VCaP (cell line): ENCODE measurements around the gene MAP3K15.

ENCODE experiments used
- H3K27ac ChIP-seq: fragments of 450-650 bp; 2 replicates; pipeline ENCODE4 v1.5.1; 2017
- TF ChIP-seq, protein P1 (sequence below): fragments of 450-650 bp; conservative IDR thresholded peaks from 2 replicates; pipeline ENCODE4 v1.5.1; 2017; ENCODE audit warnings: mild to moderate bottlenecking, moderate library complexity

The MAP3K15 gene

DNA sequence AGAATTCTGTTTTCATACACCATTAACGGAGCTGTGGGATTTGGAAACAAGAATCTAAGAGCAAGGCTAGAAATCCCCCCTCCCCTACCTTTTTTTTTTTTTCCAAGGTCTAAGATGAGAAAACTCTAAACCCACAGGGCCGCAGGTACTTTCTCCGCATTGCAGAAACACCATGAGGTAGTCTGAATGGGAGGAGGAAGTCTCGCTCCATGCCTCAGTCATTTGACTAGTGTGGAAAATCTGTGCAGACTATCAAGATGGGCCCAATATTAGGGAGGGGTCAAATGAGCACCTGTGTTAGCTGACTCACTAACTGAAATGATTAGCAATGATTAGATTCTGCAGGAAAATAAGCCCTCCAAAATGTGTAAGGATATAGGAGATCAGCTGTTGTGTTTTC lies 40.9 kb upstream of the MAP3K15 start:
- H3K27ac ChIP-seq: no peak overlapping the region
- TF ChIP-seq, protein P1, sequence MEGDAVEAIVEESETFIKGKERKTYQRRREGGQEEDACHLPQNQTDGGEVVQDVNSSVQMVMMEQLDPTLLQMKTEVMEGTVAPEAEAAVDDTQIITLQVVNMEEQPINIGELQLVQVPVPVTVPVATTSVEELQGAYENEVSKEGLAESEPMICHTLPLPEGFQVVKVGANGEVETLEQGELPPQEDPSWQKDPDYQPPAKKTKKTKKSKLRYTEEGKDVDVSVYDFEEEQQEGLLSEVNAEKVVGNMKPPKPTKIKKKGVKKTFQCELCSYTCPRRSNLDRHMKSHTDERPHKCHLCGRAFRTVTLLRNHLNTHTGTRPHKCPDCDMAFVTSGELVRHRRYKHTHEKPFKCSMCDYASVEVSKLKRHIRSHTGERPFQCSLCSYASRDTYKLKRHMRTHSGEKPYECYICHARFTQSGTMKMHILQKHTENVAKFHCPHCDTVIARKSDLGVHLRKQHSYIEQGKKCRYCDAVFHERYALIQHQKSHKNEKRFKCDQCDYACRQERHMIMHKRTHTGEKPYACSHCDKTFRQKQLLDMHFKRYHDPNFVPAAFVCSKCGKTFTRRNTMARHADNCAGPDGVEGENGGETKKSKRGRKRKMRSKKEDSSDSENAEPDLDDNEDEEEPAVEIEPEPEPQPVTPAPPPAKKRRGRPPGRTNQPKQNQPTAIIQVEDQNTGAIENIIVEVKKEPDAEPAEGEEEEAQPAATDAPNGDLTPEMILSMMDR: no peak

DNA sequence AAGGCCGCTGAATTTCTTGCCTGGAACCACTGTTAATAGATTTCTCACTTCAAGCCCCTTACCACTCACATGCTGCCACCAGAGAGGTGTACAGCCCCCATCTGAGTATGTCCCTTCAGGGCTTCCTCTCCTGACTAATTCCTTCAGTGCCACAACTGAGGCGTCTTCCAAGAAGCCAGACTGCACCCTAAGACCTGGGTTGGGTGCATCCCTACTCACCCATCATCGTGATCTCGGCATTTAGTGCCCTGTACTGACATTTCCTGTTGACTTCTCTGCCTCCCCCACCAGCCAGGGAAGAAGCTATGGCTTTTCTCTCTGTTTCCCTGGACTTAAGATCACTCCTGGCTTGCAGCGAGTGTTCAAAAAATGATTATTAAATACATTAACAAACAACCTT lies 40.4 kb upstream of the MAP3K15 start:
- H3K27ac ChIP-seq: no peak overlapping the region
- TF ChIP-seq, protein P1: no peak

DNA sequence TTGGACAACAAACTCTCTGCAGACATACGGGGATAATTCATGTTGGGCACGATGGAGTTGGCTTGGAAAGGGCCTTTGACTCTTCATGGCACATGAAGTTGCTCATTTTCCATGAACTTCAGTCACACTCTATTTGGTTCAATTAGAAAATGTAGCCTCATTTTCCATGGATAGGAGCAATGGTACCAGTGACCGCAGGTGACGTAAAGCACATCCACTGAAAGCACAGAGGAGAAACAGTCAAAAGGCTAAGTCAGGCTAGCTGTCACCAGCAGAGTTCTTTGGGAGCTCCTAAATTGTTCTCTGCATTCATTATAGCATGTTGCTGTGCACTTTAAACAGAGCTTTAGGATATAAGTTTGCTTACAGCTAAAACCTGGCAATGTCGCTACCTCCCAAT lies 39.9 kb upstream of the MAP3K15 start:
- H3K27ac ChIP-seq: no peak overlapping the region
- TF ChIP-seq, protein P1: no peak

DNA sequence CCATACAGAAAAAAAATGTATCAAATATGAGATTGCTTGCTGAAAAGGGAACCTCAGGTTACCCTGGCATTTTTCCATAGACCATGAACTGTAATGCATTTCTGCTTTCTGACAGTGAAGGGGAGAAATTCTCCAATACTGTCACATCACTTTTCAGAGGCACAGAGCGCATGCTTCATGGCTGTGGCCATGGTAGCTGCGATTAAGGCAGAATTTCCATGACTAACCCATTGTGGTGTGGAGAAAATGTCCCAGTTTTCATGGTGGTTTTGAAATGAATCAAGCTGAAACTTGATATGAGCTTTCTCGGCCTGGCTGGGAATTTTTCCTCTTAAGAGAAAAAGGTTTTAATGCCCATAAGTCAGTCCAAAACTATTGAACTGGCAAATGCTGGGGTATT lies 39.5 kb upstream of the MAP3K15 start:
- TF ChIP-seq, protein P1: no peak
- H3K27ac ChIP-seq: no peak overlapping the region

DNA sequence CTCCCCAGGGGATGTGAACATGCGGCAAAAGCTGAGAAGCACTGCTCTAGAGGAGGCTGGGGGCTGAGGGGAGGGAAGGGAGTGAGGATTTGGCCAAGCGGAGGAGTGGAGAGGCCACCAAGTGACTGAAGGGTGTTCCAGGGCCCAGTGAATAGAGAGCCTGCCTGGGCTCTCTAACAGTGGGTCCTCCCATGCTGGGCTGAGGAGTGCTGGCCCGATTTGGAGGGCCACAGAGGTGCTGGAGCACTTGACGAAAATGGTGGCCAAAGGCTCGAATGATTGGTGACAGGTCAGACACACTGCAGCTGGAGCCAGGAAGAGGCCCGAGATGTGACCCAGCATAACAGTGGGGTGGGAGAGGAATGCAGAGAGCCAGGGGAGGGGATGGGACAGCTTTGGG lies 37.5 kb upstream of the MAP3K15 start:
- TF ChIP-seq, protein P1: no peak
- H3K27ac ChIP-seq: no peak overlapping the region

DNA sequence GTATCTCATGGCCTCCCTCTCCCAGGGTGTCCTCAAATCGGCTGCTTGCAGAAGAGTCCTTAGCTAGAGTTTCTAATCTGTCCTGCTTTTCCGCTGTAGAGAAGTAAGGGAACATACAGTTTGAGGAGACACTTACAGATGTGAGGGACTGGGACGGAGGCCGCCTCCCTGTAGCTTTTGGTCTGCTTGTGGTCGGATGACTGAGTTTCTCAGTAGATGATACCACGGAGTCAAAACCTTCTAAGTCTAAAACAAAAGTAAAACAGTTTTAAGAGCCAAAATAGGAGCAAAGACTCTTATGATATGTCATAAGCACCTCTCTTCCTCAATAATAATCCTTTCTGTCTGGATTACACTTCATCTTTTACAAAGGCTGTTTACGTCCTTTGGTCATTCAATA lies 34.5 kb upstream of the MAP3K15 start:
- TF ChIP-seq, protein P1: no peak
- no peak overlapping the region for H3K27ac ChIP-seq

DNA sequence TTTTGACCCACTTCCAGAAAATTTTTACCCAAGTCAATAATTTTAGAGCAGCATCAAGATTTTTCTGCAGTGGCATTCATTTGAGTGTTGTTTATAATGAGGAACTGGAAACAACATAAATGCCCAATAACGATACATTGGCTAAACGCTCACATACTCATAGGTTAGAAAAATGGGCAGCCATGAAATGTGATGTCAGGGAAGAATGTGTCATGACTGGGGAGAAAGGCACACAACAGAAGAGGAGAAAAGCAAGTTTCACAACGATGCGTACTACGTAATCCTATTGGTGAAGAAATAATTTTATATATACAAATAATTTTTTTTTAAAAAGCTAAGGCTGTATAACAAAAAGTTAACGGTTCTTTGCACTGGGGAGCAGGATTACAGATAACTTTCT lies 33.6 kb upstream of the MAP3K15 start:
- H3K27ac ChIP-seq: no peak overlapping the region

More for the DNA sequence above, 33.6 kb upstream of the MAP3K15 start:
- TF ChIP-seq, protein P1: no peak
